Uterus (tissue), 2 donors: ENCODE results near the gene RNF6.

ENCODE experiments used
- CTCF ChIP-seq, 4 experiments: fragments of 200-600 bp in 2 of 4; fragments of 450-650 bp in 2 of 4; sonication (generic) in 2 of 4; IDR thresholded peaks; one replicate each; pipeline ENCODE4 v1.5.1; 2016 to 2019; ENCODE audit warnings: antibody characterized with exemption in 4 of 4, mild to moderate bottlenecking in 2 of 4, moderate library complexity in 1 of 4
- POLR2A ChIP-seq, 2 donors: fragments of 450-650 bp; IDR thresholded peaks; one replicate each; pipeline ENCODE4 v1.6.1; 2016; ENCODE audit warnings: antibody characterized with exemption in 2 of 2, mild to moderate bottlenecking in 1 of 2, moderate library complexity in 1 of 2

GRCh38 chr13:26253787-26254582, 31.9 kb upstream of the RNF6 start, which contains the start of gene CDK8:
- TF ChIP-seq CTCF (IDR thresholded peaks at IDR 0.05) (peak in 2 of 4 experiments; percentile 7 to 9), POLR2A (IDR thresholded peaks at IDR 0.05) (peak; percentile 23 to 65)
